NCI-H2081 treated with DMSO at 0.1 percent for 48 hours (cell line): ENCODE data around the gene BCL7A.
"Not testable (repeated sequence)": the region's sequence is repeated elsewhere in the genome, so short reads cannot be mapped to it uniquely, and the experiment has no call there.

ENCODE experiments used
- DNase-seq: peaks from one replicate; lab custom pipeline; 2025; lab: John Stamatoyannopoulos, UW

Gene BCL7A

GRCh38 chr12:122021822-122022392 is at the start of gene BCL7A:
BCL7A (plus strand) TSS chr12:122021884; CDS start chr12:122022092, 208 bp downstream.
- DNase-seq = no peak

- no peak for DNase-seq
Observed at GRCh38 chr12:121974026-121974985, 47.4 kb upstream of the BCL7A start.

GRCh38 chr12:121975021-121975420 is 46.7 kb upstream of the BCL7A start:
- no peak for DNase-seq

GRCh38 chr12:121976950-121977349 is 44.7 kb upstream of the BCL7A start:
- no peak for DNase-seq

- no peak for DNase-seq
Observed at GRCh38 chr12:121980191-121980891, 41.3 kb upstream of the BCL7A start.

GRCh38 chr12:121980892-121981272 is 40.8 kb upstream of the BCL7A start:
- no peak for DNase-seq

- DNase-seq = no peak
Observed at GRCh38 chr12:121981456-121981855, 40.2 kb upstream of the BCL7A start.

- no peak for DNase-seq
Observed at GRCh38 chr12:121982950-121983349, 38.7 kb upstream of the BCL7A start.

- no peak for DNase-seq
Observed at GRCh38 chr12:121983536-121984210, 38.0 kb upstream of the BCL7A start.

GRCh38 chr12:121986489-121987245 is 35.0 kb upstream of the BCL7A start:
- no peak for DNase-seq

- DNase-seq = not testable (repeated sequence)
Observed at GRCh38 chr12:121988519-121988918, 33.2 kb upstream of the BCL7A start.

- peak; percentile 34 for DNase-seq
Observed at GRCh38 chr12:121989276-121990113, 32.2 kb upstream of the BCL7A start.

- no peak for DNase-seq
Observed at GRCh38 chr12:121990114-121990647, 31.5 kb upstream of the BCL7A start.

- DNase-seq = no peak
Observed at GRCh38 chr12:121990692-121991603, 30.7 kb upstream of the BCL7A start.

- DNase-seq = no peak
Observed at GRCh38 chr12:121992059-121992879, 29.4 kb upstream of the BCL7A start.

- no peak for DNase-seq
Observed at GRCh38 chr12:121996050-121996944, 25.4 kb upstream of the BCL7A start.

GRCh38 chr12:121996945-121997612 is 24.6 kb upstream of the BCL7A start:
- no peak for DNase-seq
